Mucosa of stomach (tissue), 1 donor: ENCODE measurements around the gene NFKB1.

Experiments
- H3K27me3 ChIP-seq: one replicate; pipeline ENCODE4 v1.7.0; 2013; ENCODE audit warnings: mild to moderate bottlenecking, low read length; ENCODE audit not compliant: control insufficient read depth, insufficient read depth
- H3K36me3 ChIP-seq: one replicate; pipeline ENCODE4 v1.7.0; 2013; ENCODE audit warnings: low read length; ENCODE audit not compliant: control insufficient read depth, insufficient read depth
- H3K4me1 ChIP-seq: one replicate; pipeline ENCODE4 v1.7.0; 2013; ENCODE audit warnings: mild to moderate bottlenecking, low read length; ENCODE audit not compliant: control insufficient read depth, insufficient read depth
- H3K4me3 ChIP-seq: one replicate; pipeline ENCODE4 v1.7.0; 2013; ENCODE audit warnings: low read length
- H3K9ac ChIP-seq: one replicate; pipeline ENCODE4 v1.7.0; 2013; ENCODE audit warnings: mild to moderate bottlenecking, low read length, moderate library complexity
- H3K9me3 ChIP-seq: one replicate; pipeline ENCODE4 v1.7.0; 2013; ENCODE audit warnings: mild to moderate bottlenecking, low read length, moderate library complexity; ENCODE audit not compliant: control insufficient read depth
- donor health status: Pancreatic carcinoma.

NFKB1 gene

DNA sequence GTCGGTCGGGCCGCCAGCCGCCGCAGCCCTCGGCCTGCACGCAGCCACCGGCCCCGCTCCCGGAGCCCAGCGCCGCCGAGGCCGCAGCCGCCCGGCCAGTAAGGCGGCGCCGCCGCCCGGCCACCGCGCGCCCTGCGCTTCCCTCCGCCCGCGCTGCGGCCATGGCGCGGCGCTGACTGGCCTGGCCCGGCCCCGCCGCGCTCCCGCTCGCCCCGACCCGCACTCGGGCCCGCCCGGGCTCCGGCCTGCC lies 213 bp downstream of the NFKB1 start:
- no peaks in the 10 kb centered on the region for H3K36me3 ChIP-seq
- H3K9ac ChIP-seq, result peak overlapping the region; percentile 99
- no peaks in the 10 kb centered on the region for H3K9me3 ChIP-seq
- peak overlapping the region; percentile 97 for H3K4me3 ChIP-seq
- no peaks in the 10 kb centered on the region for H3K27me3 ChIP-seq
- H3K4me1 ChIP-seq, result peaks cover 16% of the 10 kb centered on the region

DNA sequence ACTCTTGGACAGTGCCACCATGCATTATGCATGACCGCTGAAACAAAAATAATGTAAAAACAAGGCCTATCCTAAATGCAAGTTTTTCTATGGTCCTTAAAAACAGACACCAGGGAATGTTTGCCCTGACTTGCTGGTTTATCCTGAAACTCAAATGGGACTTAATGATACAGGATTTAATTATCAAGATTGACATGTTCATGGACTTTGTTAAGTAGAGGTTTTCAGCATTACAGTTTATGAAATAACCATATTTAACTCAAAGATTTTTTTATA lies 1.3 kb downstream of the NFKB1 start:
- Histone ChIP-seq H3K36me3 (no peaks in the 10 kb centered on the region), H3K9me3 (no peaks in the 10 kb centered on the region), H3K4me3 (peak overlapping the region; percentile 97), H3K9ac (peak overlapping the region; percentile 99), H3K4me1 (peaks cover 16% of the 10 kb centered on the region), H3K27me3 (no peaks in the 10 kb centered on the region)

DNA sequence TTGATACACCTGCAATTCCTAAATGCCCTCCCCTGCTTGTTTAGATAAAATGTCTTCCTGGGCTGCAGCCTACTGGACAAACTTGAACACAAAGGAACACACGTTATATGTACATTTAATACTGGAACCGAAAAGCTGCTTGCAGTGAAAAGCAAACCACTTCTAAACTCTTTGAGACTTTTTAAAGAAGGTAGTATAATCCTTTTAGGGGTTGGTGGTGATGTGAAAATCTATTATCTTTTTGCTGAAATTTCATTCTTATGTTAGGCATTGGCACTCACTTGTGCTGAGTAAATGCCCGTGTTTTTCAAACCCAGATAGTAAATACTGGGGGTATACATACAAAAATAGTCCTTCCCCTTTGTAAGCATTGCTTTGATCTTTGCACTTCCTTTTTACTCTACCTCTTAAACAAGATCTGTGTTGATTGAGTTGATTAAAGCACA lies 2.2 kb downstream of the NFKB1 start:
- peak overlapping the region; percentile 99 for H3K9ac ChIP-seq
- H3K9me3 ChIP-seq, result no peaks in the 10 kb centered on the region
- peaks cover 16% of the 10 kb centered on the region for H3K4me1 ChIP-seq
- H3K4me3 ChIP-seq, result no peak overlapping the region
- H3K27me3 ChIP-seq, result no peaks in the 10 kb centered on the region
- H3K36me3 ChIP-seq, result no peaks in the 10 kb centered on the region

DNA sequence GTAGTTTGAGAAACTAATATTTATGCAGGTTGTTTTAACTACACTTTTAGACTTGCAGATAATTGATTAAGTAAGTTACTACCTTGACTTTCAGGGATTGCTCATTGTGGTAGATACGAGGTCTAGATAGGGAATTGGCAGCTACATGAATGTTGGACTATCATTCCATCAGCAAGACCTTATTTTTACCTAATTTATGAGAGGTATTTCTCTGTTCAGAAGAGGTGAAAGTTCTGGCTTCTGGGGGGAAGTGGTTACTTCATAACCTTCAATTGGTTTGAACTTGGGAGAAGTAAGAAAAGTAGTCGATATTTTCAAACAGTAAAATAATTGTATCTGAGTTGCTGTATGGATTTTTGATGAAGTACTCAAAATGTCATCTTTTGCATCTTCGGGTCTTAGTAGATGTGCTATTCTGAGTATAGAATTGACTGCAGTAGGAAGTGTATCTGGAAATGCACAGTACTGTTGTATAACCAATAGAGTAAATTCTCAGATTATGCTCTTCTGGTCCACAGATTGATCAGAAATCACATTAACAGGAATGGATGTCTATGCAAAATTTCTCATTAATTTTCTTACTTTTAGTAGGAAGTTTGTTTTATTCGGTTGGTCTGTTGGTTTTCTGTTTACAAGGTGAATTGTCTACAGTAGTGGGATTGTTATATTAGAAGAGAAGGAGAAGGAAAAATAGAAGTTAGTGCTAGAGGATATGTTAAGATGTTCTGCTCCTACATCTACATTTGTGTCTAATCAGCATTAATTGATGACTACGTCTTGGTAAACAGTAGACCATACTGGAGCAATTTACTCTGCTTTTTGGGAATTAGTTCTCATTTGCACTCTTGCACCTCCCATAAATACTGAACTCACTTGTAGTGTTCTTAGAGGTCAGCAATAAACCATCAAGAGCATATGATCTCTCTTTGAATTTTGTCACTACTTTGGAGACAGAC lies 3.0 kb downstream of the NFKB1 start:
- Histone ChIP-seq H3K9me3 (no peaks in the 10 kb centered on the region), H3K27me3 (no peaks in the 10 kb centered on the region), H3K9ac (peak overlapping the region; percentile 1), H3K4me1 (peaks cover 16% of the 10 kb centered on the region), H3K4me3 (no peak overlapping the region), H3K36me3 (no peaks in the 10 kb centered on the region)

DNA sequence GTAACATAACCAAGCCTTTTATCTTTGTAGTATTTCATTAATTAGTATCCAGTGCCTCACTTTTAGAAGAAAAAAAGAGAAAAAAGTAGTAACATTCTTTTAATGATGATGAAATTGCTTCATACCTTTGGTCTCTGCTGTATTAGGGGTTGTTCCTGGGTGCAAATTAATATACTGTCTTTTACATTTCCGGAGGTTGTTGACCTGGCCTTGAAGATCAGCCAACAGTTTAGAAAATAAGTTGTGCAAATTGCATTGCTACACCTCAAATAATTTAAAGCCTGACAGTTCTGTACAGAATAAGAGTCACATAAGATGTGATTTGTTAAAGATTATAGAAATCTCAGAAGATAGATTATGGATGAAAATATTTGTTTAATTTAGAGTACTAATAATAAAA lies 3.8 kb downstream of the NFKB1 start:
- H3K27me3 ChIP-seq, result no peaks in the 10 kb centered on the region
- no peak overlapping the region for H3K9ac ChIP-seq
- no peaks in the 10 kb centered on the region for H3K36me3 ChIP-seq
- H3K4me1 ChIP-seq, result peaks cover 16% of the 10 kb centered on the region
- no peaks in the 10 kb centered on the region for H3K9me3 ChIP-seq
- H3K4me3 ChIP-seq, result no peak overlapping the region

DNA sequence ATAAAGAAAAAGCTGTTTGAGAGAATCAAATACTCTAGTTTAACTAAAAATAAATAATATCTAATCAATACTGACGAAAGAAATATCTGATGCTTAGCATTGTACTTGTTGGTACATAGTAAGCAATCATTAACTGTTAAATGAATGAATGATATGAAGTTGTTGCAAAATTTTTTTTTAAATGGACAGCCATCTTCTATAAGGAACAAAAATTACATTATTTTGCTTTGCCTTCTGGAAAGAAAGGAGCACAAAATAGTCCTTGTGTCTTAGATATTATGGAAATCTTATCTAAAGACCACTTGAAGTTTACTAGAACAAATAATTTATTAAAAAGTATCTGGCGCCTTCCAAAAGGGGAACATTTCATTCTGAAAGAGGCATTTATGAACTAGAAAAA lies 4.5 kb downstream of the NFKB1 start:
- Histone ChIP-seq H3K4me1 (peaks cover 16% of the 10 kb centered on the region), H3K27me3 (no peaks in the 10 kb centered on the region), H3K9me3 (no peaks in the 10 kb centered on the region), H3K4me3 (no peak overlapping the region), H3K9ac (no peak overlapping the region), H3K36me3 (no peaks in the 10 kb centered on the region)

DNA sequence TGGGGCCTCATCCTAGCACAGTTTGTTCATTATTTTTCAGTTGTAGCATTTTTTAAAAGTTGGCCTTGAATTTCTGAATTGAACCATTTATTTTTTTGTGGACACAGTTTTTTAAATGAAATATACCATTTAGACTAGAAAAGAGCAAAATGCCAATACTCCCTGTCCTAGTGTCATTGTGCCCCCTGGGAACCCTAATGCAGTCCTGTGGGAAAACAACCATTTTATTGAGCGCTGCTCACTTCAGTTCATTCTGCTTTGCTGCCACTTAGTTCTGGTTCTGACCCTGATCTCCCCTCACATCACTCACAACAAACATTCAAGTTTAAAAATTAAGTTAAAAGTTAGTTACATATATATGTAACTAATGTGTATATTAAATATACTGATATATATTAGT lies 5.4 kb downstream of the NFKB1 start:
- no peaks in the 10 kb centered on the region for H3K36me3 ChIP-seq
- H3K9ac ChIP-seq, result no peak overlapping the region
- H3K27me3 ChIP-seq, result no peaks in the 10 kb centered on the region
- no peaks in the 10 kb centered on the region for H3K9me3 ChIP-seq
- peaks cover 16% of the 10 kb centered on the region for H3K4me1 ChIP-seq
- H3K4me3 ChIP-seq, result no peak overlapping the region

DNA sequence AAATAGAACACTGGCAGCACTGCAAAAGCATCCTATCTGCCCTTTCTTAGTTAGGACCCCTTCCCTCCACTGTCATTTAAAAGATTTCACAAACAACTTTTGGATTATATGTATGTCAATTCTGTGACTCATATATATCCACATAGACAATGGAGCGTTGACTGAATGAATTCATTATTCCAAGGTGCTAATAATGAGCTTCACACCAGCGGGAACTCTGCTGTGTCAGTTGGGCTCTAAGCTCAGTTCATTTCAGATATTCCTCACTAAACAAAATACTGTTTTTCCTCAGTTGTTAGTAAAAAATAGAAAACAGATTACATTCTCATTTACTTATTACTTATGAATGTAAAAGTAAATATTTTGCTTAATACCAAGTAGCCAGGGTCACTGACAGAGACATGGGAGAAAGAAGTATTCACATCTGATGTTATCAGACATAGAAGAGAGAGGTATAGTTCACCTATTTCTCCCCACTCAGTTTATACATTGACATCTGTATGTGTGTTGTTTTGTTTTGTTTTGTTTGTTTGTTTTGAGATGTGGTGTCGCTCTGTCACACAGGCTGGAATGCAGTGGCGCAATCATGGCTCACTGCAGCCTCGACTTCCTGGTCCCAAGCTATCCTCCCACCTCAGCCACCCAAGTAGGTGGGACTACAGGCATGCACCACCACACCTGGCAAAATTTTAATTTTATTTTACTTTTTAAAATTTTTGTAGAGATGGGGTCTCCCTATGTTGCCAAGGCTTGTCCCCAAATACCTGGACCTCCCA lies 10.9 kb downstream of the NFKB1 start:
- Histone ChIP-seq H3K4me3 (no peak overlapping the region), H3K27me3 (no peaks in the 10 kb centered on the region), H3K4me1 (no peaks in the 10 kb centered on the region)

DNA sequence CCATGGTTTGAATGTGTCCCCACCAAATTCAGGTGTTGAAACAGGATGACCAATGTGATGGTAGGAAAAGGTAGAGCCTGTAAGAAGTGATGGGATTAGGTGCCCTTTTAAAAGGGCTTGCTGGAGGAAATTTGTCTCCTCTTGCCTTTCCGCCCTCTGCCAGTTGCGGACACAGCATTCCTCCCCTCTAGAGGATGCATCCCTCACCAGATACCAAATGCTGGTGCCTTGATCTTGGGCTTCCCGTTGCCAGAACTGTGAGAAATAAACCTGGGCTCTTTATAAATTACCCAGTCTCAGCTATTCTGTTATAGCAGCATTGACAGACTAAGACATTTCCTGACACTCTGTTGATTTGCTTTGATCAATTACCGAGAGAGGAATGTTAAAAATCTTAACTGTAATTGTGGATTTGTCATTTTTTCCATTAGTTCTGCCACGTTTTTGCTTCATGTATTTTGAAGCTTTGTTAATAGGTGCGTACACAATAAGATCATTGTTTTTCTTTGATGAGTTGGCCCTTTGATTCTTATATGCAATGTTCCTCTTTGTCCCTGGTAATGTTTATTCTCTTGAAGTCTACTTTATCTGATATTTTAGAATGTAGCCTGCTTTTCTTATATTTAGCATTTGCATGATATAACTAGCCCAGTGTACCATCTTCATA lies 13.3 kb downstream of the NFKB1 start:
- Histone ChIP-seq H3K36me3 (no peaks in the 10 kb centered on the region), H3K4me3 (no peak overlapping the region), H3K27me3 (no peaks in the 10 kb centered on the region), H3K9ac (no peak overlapping the region), H3K9me3 (no peaks in the 10 kb centered on the region), H3K4me1 (no peaks in the 10 kb centered on the region)

More for the DNA sequence above, 10.9 kb downstream of the NFKB1 start:
- no peak overlapping the region for H3K9ac ChIP-seq
- H3K36me3 ChIP-seq, result no peaks in the 10 kb centered on the region
- no peaks in the 10 kb centered on the region for H3K9me3 ChIP-seq

DNA sequence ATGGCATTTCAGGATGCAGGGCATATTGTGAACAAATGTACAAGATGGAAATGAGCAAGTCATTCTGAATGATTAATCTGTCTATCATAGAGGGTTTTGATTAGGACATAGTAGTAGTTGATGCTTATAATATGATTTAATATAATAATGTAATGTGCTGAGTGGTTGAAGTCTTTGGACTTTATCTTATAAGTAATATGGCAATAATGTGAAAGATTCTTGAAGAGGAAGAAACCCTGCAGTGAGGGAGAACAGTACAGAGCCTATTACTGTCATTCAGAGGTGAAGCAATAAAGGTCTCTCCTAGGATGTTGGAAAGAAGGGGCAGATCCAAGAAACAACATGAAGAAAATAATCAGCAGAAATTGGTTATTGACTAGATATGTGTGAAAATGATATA lies 16.6 kb downstream of the NFKB1 start:
- H3K9ac ChIP-seq, result no peak overlapping the region
- H3K4me1 ChIP-seq, result no peaks in the 10 kb centered on the region
- no peaks in the 10 kb centered on the region for H3K9me3 ChIP-seq
- H3K4me3 ChIP-seq, result no peak overlapping the region
- H3K36me3 ChIP-seq, result no peaks in the 10 kb centered on the region
- no peaks in the 10 kb centered on the region for H3K27me3 ChIP-seq

DNA sequence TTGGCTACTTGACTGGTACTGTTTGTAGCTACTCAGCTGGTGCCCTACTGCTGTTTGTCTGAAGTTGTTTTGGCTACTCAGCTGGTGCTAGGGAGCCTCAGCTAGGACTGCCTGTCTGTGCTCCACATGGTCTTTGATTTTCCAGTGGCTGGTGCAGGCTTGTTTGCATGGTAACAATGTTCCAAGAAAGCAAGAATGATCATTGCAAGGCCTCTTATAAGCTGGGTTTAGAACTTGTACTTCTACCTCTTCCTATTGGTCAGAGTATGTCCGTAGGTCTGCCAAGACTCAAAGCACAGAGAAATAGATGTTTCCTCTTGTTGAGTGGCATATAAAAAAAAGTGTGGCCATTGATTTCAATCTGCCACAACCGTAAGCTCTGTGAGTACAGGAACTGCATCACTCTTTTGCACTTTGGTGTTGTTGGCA lies 17.6 kb downstream of the NFKB1 start:
- H3K4me3 ChIP-seq, result no peak overlapping the region

DNA sequence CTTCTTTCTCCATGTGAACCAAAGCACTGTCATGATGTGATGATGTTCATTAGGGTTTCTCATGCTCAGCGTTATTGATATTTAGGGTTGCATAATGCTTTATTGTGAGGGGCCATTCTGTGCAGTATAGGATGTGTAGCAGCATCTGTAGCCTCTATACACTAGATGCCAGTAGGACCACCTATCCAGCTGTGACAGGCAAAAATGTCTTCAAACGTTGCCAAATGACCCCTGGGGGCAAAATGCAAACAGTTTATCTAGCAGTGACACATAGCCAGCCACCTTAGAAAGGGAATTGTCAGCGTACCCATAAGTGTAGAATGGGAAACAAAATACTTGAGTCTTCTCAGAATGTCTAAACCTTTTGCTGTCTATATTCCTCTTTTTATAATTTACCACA lies 18.8 kb downstream of the NFKB1 start:
- Histone ChIP-seq H3K27me3 (no peaks in the 10 kb centered on the region), H3K9ac (no peak overlapping the region), H3K4me3 (no peak overlapping the region), H3K9me3 (no peaks in the 10 kb centered on the region), H3K36me3 (no peaks in the 10 kb centered on the region), H3K4me1 (no peaks in the 10 kb centered on the region)

More for the DNA sequence above, 17.6 kb downstream of the NFKB1 start:
- no peak overlapping the region for H3K9ac ChIP-seq
- no peaks in the 10 kb centered on the region for H3K4me1 ChIP-seq
- no peaks in the 10 kb centered on the region for H3K9me3 ChIP-seq
- H3K36me3 ChIP-seq, result no peaks in the 10 kb centered on the region
- no peaks in the 10 kb centered on the region for H3K27me3 ChIP-seq
